Measurements from ENCODE around the gene PLAU.

- TF ChIP-seq CTCF (IDR thresholded peaks at IDR 0.05) (no peak), EZH2 (IDR thresholded peaks at IDR 0.05) (peak; percentile 16), EZH2phosphoT487 (IDR thresholded peaks at IDR 0.05) (no peak)
Measured at GRCh38 chr10:73911553-73912004, 647 bp downstream of the PLAU start.
